ENCODE results near the gene BNC2.

The BNC2 gene

DNA sequence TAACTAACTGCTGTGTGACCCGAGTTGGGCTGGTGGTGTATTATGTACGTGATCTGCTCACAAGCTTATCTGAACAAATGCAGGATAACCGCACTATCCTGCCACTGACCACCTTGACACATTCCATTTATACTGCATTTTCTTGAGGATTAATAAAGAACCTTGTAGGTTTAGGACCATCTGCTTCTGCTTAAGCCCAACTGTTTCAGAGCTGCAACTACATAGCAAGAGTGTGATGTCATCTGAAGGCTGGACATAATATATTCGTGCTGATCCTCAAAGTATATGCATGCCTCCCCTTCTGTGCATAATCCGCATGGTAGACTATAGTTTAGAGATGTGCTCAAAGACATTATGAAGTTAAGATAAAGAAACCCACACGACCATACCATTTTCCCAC lies 435.9 kb downstream of the BNC2 start:
- DNase-seq: no peak

DNA sequence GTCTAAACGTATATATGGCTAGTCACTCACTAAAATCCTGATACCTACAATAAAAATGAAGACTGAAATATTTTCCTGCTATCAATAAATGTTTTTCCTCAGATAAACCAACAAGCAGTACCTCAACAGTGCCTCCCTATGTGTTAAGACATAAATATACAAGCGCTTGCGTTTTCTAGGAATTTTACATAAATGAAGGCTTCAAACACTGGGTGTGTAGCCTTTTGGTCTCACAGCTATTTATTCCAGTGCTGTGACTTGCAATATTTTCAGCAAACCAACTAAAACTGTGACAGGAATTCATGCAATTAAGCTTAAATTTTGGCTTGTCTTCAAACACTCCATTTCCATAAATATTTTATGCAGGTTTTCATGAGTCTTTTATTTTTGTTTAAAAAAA lies 437.0 kb downstream of the BNC2 start:
- no peak for DNase-seq

DNA sequence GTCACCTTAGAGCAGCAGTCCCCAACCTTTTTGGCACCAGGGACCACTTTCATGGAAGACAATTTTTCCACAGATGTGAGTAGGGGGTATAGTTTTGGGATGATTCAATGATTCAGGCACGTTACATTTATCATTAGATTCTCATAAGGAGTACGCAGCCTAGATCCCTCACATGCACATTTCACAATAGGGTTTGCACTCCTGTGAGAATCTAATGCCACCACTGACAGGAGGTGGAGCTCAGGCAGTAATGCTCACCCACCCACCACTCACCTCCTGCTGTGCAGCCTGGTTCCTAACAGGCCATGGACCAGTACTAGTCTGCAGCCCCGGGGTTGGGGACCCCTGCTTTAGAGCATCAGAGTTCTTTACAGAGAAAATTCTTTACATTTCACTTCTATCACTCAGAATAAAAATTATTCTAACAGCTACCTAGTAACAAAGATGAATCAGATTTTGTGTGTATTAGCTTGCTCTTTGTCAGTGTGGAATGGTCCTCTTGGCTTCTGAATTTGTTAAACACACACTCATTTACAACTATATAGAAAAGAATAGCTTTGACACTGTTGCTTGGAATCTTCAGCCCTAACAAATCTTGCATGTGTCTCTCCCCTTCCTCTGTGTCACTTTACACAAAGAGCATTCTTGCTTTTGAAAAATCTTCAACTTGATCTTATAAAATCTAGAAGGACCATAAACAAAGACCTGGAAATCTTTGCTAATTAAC lies 438.6 kb downstream of the BNC2 start:
- no peak for DNase-seq

DNA sequence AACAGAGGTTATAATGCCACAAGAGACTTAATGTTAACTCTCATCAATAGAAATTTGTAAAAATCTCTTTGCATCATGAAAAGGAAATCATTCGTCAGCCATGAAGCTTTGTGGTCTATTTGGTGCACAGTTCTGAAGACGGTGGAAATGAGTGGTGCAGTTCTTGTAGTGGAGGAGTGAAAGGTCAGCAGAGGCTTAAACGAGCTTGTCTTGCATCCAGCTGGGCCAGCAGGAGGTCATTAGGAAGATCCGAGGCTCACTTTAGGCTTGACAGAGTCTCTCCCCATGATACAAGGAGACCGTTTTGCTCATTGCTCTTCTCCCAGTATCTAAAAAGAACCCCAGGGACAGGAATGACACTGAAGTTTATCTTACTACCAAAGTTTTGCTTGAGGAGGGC lies 440.8 kb downstream of the BNC2 start:
- DNase-seq: no peak

DNA sequence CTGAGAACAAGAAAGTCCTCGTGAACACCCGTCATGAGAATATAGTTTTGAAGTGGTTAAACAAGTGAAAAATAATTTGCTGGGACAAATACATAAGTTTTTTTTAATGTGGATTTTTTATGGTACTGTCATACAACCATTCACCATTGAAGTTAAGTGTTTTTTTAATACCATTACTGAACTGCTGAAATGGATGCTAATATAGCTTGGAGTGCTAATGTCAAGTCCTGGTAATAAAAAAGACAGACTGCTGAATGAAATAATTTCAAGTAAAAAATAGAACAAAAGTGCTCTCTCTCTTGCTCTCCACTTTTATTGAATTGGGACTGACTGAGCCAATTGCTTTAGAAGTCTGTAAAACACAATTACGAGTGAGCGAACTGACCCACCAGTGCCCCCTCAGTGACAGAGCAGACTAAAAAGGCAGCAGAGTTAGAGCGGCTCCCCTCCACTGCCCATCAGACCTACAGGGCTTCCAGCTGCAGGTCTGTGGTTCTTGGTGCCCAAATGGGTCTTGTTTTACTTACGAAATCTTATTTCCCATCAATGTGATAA lies 442.5 kb downstream of the BNC2 start:
- DNase-seq: peak; percentile 15

DNA sequence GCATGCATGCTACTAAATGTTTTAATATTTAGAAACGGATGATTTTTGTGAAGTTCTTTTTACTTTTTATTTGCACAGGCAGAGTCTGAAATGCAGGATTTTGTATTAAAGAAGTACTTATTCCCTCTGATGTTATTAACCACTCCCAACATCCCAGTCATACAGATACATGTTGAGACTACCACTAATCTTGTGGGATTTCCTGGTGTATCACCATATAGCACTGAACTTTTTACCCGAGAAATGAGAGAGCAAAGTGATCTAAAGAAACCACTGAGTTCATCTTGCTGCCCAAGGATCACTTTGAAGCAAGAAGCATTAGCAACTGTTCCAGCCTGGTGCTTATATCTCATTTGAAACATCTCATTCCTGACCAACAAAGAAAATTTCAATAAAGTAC lies 443.8 kb downstream of the BNC2 start:
- DNase-seq: no peak

DNA sequence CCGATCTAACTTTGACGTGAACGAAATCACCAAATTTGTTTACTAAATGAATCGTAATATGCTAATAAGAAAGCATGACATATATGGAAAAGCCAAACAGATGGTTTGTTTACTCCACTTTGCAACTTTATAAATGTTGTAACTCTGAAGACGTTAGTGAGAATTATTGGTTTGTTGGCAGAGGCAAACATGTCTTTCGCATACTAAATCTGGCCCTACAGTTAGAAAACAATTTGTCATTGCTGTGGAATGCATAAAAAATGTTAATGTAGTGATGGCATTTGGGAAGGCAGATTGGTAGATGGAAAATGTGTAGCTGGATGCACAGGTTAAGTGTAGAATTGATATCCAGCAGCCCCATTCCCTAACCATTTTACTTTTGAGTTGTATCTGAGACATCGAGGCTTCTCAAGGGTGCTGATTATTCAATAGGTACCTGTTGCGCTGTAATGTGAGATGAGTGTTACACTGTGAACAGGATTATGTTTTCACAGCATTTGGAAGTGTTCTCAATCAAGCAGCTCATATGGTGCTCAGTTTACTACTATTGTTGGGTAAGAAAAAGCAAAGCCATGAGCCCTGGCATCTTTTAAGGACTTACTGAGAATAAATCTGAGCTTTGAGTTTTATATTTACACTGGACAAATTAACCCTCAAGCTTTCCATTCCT lies 444.8 kb downstream of the BNC2 start:
- DNase-seq: no peak

DNA sequence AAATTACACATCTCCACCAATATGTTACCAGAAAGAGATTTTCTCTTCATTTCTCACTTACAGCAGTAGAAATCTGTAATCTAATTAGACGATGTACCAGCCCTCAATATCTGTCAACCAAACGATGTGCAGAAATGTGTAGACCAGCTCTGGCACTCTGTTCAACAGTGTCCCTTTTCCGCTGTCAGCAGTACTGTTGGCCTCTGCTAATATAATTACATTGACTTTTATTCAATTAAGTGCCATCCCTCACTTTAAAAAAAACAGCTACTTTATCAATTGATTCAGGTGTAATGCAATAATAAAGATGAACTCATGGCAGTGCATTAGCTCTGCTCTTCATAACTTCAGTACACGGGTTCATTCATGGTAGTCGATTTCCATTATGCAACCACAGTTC lies 448.4 kb downstream of the BNC2 start:
- no peak for DNase-seq

DNA sequence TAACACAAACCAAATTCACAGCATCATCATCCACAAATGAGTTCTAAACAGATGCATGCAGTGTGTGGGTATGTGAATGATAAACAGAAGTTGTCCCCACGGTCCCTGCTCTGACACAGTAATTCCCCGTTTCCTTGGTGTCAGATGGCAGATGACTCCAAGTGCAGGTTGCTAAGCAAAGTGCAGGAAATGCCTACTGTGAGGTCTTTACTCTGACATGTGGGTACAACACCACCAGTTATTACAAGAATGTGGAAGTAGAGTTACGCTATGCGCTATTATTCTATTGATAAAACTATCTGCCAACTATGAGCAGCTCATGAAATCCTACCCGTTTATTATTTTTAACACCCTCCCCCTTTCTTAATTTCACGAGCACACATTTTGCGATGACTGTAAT lies 448.9 kb downstream of the BNC2 start:
- no peak for DNase-seq

DNA sequence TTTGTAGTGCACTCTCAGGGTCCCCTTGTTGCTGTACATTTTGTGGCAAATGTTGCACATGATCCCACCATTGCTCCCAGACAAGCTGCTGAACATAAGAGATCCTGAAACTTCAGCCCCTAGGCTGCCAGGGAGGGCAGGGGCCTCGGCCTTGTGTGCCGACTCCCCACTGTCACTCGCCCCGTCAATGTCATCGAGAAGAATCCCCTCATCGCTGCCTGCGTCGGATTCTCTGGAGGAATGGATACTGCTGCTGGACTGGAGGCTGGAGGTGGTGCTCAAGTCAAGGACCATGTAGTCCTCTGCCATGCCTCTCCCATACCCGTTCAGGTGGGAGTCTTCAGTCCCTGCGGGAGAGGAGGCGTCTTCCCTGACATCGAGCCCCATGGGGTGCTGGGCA lies 451.3 kb downstream of the BNC2 start:
- no peak for DNase-seq

DNA sequence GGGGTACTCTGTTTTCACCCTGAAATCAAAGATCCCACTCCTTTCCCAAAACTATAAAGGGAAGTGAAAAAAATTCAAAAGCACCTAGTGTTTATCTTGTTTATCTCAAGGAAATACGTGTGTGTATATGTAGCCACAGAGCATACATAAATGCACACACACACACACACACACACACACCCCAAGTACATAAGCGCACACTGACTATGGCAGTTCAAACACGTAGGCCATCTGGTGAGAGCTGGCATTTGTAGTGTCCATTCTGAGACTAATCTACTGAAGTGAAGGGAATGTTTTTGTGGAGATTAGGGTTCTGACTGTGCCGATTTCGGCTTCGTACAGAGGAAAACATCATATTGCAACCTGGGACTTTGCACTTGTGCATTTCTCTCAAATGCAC lies 451.7 kb downstream of the BNC2 start:
- no peak for DNase-seq

DNA sequence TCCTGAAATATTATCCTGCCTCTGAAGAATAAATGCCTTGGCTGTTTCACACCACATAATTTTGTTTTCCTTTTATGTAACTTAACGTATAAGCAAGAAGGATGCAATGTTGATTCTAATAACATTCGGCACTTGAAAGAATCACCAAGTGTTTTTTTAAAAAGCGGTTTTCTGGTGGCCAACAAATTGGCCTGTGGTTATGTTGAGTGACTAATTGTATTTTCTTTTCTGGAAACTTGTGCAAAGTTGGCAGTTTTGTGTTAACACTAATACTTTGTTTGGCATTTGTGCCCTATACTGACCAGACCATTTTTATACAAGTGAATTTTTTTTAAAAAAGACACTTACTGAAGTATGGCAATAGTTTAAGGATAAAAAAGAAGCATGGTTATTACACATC lies 452.7 kb downstream of the BNC2 start:
- no peak for DNase-seq

DNA sequence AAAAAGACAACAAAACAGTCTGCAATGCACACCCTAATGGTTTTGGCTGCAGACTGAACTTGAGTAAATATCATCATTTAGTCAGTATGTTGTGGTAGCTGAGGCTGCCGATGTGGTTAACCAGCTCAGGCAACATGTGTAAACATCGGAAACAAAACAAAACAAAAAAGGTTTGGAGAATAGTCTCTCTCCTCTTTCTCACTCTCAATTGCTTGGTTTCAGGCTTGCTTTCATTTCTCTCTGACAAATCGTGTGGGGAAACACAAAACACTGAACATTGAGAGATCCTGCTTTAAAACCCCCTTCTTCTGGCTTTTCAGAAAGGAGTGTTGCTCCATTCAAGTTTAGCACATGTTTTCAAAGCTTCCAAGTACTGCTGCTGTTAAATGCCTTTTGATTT lies 453.3 kb downstream of the BNC2 start:
- no peak for DNase-seq

DNA sequence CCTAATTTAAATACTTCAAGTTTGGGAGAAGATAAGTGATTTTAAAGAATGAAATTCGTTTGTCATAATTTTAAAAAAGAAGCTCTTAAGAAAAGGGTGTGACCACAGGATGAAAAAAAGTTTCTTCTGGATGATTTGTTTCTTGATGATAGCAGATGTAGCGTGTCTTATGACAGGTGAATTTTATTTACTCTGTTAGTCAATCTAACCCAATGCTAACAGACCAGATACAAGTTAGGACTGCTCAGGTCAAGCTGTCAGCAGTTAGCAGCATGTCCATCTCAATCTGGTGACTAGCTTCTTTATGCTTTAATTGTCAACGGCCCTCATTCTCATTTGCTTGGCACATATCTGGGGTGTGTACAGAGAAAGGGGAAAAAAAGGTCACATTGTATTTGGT lies 456.0 kb downstream of the BNC2 start:
- no peak for DNase-seq

DNA sequence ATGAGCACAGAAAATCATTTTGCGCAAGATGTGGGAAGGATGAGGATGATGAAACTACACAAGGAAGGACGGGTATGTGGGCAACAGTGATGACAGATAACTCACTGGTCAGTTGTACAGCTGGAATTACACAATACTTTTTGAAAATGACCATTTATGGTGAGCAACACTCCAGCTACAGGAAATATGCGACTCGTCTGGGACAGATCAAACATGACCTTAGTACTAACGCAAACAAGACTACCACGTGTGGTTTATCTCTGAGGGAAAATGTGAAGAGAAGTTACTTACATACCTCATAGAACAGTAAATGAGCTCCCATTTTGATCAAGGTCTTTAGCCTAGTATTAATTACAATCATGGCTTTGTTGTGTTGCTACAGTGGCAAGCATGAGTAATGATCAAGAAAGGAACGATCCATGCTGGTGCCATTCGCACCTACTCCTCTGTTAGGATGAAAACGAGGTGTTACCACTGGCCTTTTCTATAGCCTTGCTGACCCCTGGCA lies 456.9 kb downstream of the BNC2 start:
- DNase-seq: no peak

DNA sequence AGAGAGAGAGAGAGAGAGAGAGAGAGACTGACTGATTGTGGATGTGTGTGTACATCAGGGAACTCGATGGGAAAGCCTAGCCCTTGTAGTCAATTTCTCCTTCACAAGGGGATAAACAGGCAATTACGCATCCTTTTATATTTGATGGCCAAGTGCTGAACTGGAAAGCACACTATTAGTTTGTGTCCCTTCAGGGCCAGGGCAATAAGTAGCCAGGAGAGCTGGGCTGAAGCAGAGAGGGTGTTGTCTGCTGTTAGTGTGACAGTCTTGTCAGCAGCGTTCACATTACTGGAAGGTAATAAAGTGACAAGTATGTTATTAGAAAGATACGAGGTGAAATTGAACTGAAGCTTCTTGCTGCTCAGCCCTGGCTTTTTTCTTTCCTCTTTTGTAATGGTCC lies 457.7 kb downstream of the BNC2 start:
- DNase-seq: no peak

DNA sequence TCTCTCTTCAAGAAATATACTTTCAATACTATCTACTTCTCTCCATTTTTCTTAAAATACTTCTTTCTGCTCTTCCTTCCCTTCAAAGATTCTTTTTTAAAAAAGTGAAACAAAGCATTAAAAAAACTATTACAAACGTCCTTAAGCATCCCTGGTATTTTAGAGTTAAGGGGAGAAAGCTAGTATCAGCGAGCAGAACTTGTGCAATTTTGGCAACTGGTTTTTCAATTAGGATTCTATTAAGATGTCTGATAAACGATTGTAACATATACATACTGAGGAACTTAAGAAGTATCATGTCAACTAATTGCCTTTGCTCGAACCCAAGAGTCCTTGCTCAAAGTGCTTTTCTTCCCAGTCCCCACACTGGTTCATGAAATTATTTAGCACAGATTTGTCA lies 459.2 kb downstream of the BNC2 start:
- no peak for DNase-seq

DNA sequence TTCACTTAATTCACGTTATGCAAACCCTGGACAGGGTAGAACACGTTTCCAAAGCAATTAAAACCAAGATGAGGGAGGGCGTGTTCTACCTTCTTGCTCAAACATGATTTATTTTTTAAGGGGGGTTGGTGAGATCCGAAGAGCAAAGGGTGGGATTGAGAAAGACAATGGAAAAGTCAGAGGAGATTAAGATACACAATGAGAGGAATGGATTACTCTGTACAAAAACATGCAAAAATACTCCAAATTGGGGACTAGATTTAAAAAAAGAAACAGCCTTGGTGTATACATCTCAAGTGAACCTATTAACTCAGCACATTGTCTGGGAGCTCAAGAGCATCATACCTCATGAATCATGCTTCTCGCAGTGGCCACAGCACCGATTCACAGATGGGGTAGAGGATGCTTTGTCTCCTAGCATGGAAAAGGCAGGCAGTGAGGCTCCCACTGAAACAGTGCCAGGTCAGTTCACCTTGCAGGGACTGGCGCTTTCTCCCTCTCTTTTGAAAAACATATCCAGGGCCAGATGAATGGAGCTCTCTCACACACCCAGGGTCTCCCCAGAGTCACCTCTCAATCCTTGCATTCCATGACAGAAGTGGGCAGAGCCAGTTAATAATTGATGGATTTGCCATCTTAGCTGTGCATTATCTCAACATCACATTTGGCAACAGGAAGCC lies 459.7 kb downstream of the BNC2 start:
- DNase-seq: no peak

DNA sequence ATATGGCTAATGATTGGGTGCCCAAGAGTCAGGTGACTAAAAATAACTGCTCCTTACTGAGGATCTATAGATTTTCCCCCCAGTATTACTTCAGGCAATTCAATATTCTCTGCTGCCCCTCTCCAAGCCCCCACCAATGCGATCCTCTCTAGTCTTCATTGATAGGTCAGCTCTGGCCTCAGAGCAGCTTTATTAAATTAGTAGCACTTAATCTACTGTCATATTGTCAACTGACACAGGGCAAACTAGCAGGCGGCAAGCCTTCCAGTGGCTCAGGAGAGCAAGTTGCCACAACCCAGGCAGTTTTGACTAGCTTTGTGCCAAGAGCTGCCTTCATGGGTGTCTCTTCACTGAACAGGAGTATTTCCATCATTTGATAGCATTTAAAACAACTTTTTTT lies 462.9 kb downstream of the BNC2 start:
- no peak for DNase-seq

DNA sequence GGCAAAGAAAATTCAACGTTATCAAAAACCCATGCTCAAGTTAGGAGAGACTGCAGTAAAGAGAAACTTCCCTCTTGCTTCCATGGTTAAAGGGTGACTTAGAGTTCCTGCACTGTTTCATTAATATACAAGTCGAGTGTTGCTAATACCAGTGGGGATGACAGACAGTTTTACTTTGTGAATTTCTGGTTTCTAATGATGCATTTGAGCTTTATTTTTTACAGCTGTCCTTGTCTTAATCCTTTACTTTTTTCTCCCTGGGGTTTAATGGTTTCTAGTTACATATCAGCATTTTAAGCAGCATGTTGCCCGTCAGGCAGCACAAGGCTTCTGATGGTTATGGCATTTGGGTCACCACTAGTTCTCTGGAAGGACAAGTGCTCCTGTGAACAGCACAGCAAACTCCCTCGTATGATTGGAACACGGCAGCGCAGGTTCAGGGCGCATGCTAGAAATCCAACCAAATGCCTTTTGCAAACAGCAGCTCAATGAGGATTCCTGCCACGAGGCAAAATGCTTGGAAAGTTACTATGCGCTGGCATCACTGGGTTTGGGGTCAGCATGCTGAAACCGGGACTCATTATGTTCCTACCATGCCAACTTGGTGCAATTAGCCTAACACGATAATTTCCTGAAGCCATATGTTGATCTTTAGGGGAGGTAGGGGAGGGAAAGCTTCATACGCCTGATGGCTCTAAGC lies 463.8 kb downstream of the BNC2 start:
- DNase-seq: no peak

DNA sequence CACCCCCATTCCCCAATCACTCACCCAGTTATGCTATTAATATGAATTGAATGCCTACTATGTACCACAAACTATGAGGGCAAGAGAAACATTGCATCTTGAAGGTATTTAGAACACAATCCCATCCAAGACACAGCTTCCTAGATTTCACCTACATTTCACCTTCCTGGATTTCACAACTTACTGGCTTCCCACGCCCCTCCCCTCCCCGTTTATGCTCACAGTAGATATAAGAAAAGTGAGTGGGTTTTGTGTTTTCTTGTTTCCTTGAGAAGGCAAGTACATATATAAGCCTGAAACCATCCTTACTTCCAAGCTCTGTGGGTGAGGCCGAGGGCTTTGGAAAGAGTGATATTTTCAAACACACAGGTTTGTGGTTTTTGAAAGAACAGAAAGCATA lies 465.0 kb downstream of the BNC2 start:
- DNase-seq: no peak

DNA sequence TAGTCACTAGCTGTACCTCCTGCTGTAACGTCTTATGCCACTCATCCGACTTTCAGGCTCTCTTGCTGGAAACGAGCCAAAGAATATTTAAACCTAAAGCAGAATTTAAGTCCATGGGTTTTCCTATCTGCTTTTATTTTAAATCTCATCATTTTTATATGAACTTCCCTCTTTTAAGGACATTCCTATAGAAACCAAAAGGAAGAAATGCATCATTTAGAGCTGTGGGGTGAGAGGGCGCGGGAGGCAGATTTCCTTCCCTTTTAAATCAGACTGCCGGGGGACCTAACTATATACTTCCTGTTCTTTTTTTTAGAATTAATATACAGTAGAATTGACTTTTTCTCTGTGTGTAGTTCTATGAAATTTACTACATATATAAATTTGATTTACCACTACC lies 468.8 kb downstream of the BNC2 start:
- DNase-seq: no peak

DNA sequence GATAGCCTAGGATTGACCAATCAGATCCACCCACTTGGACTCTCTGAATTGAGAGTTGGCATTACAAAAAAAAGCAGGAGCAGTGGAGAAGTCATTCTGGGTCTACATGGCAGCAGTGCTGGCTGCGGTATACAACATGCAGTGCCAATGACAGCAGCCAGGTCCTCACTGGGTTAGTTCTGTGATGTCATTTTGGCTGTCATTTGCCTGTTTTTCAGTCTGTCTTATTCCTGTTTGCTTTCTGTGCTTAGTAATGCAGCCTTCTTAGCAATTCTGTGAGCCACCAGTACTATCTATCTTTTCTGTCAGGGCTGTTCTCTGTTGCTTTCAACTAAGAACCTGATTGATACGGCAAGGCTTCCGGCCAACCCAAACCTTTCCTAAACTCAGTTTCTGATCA lies 471.8 kb downstream of the BNC2 start:
- no peak for DNase-seq

Measured in DMS79 treated with DMSO at 0.1 percent for 48 hours (cell line).